ENCODE data around the gene ACVR1B.

Gene ACVR1B

DNA sequence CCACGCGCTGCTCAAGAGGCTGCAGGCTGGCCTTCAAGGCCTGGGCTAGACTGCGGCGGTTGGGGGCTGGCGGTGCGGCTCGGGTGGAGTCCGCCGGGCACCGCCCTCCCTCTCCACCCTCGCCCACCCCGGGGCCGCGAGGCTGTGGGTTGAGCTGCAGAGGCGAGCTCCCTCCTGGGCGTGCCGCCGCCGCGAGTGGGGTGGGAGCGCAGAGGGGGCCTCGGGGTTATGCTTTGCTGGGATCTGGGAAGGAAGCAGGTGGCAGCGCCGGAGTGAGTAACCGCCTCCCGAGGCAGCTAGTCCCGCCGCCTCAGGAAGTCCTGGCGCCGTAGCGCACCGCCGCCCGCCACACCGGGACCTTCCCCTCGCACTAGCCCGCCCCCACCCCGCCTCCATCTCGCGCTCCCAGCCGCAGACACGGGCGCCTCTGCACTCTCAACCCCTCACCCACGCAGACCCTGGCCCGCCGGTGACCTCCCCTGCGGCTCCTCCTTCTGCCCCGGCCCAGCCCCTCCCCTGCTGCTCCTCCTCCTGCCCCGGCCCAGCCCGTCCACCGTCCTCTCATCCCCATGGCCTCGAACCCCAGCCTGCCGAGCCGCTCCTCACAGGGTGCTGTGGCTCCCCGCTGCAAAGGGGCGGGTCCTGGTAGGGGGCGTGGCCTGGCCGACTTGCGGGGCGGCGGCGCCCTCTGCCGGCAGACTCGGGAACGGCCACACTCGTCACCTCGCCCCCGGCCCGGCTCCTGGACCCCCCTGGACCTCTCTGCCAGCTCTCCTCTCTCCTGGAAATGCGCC is 71.9 kb downstream of the ACVR1B start:
- DNase-seq (ENCODE audit: low spot score), result peak; percentile 92

- DNase-seq (ENCODE audit: low spot score), result no peak
These were observed 72.6 kb downstream of the ACVR1B start for GRCh38 chr12:52023976-52024688.

DNA sequence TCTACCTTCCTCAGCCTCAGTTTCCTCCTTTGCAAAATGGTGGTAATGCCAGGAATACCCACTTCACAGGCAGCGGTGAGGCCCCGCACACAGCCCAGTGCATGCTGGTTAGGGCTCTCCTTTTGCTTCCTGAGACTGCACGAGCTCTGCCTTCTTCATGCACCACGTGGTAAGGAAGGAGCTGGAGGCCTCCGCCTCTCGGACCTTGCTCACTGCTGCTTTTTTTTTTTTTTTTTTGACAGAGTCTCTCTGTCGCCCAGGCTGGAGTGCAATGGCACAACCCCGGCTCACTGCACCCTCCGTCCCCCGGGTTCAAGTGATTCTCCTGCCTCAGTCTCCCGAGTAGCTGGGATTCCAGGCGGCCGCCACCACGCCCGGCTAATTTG is 73.3 kb downstream of the ACVR1B start:
- DNase-seq (ENCODE audit: low spot score), result no peak

DNA sequence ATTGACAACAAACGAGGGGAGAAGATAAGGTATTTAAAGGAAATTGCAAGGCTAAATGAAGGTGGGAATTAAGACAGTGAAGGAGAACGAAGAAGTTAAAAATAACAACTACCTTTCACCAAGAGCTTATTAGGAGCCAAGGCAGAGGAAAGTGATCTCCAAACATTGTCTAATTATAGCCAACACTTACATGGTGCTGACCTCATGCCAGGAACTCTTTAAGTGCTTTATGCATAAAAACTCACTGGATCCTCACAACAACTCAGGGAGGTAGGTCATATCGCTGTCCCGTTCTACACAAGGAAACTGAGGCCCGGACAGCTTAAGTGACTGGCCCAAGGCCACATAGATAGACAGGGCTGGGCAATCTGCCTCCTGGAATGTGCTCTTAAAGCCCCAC is 74.8 kb downstream of the ACVR1B start:
- no peak for DNase-seq (ENCODE audit: low spot score)

- no peak for DNase-seq (ENCODE audit: low spot score)
These were observed 75.8 kb downstream of the ACVR1B start for GRCh38 chr12:52027085-52027843.

DNA sequence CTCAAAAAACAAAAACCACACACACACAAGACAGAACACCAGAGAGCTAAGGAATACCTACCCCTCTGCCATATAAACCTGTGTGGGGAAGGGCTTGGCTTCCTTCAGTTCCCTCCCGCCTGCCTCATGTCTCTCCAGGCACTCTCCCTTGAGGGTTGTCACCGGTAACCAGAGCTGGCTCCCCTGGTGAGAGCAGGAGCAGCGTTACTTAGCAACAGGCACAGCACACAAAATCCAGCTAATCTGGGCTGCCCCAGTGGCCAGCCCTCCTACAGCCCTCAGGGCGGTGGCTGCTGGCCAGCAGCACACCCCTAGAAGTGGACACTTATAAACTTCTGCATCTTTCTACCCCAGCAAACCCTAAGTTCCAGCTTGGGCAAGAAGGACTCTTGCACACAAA is 78.2 kb downstream of the ACVR1B start:
- peak; percentile 79 for DNase-seq (ENCODE audit: low spot score)

GRCh38 chr12:52032446-52032803 is 80.9 kb downstream of the ACVR1B start:
- peak; percentile 59 for DNase-seq (ENCODE audit: low spot score)

- peak; percentile 99 for DNase-seq (ENCODE audit: low spot score)
These were observed 81.4 kb downstream of the ACVR1B start for GRCh38 chr12:52032804-52033445.

DNA sequence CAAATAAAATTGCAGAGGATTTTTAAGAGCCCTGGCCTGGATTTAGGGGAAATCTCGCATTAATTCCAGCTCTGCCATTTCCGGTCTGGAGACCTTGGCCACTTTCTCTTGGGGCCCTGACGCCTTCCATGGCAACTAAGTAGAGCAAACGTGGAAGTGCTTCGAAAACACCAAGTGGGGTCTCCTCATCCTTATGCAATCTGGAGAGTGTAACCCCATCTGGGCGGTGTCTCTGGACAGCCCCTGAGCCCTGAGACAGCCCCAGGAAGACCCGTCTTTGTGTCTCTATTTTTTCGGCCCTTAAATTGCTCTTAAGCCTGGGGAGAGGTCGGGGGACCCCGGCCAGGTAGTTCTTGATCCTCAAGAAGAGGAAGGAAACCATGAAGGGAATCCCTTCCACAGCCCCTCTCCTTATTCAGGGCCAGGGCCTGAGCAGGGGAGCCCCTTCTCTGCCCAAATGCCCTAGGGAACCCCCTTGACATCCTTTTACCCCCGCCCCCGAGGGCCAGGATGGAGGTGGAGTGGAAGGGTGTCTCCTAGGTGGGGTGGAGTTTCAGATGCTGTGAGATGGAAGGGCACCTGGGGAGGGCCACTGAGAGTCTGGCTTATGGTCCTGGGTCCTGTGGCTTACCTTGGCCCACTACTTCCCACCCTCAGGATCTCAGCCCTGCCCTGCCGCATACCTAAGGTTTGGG is 82.1 kb downstream of the ACVR1B start:
- no peak for DNase-seq (ENCODE audit: low spot score)

GRCh38 chr12:52035190-52035589 is 83.7 kb downstream of the ACVR1B start:
- DNase-seq (ENCODE audit: low spot score), result no peak

- DNase-seq (ENCODE audit: low spot score), result no peak
These were observed 84.4 kb downstream of the ACVR1B start for GRCh38 chr12:52035926-52036325.

DNA sequence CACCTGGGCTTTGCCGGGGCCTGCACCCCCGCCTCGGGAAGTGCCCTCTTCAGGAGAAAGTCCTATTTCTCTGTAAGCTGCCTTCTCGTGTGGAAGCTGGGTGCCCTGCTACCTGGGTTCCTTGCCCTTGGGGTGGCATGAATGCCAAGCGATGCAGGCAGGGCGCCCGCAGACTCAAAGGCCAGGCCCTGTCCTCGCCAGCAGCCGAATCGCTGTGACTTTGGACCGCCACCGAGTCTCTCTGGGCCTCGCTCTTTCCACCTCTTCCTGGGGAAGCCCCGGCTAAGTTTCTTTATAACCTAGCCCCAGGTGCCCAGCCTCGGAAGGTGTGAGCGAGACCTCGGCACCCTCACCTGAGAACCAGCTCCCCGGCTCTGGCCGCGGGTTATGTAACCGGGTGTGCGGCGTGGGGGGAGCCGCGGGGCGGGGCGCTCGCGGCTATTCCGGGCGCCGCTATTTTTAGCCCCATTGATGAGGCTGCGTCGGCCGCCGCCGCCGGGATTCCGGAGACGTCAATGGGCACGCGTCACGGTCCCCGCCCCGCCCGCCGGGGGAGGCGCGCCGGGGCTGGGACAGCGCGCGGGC is 85.2 kb downstream of the ACVR1B start:
- DNase-seq (ENCODE audit: low spot score), result peak; percentile 90

- peak; percentile 69 for DNase-seq (ENCODE audit: low spot score)
These were observed 85.9 kb downstream of the ACVR1B start for GRCh38 chr12:52037248-52037861.

GRCh38 chr12:52038447-52038846 is 86.9 kb downstream of the ACVR1B start:
- DNase-seq (ENCODE audit: low spot score), result no peak

DNA sequence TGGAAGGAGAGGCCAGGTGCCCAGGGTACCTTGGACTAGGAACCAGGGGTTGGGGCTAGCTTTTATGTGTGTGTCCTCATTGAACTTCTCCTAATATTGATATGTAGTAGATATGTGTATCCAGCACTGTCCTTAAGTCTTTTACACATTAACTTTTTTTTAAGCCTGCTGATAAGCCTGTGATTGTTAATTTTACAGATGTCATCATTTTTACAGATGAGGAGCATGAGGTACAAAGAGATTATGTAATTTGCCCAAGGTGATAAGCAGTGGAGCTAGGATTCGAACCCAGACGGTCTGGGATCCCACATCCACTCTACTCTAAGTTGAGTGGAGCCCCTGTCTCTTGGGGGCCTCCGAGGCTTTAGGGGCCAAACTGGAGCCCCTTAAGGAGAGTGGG is 89.5 kb downstream of the ACVR1B start:
- DNase-seq (ENCODE audit: low spot score), result no peak

DNA sequence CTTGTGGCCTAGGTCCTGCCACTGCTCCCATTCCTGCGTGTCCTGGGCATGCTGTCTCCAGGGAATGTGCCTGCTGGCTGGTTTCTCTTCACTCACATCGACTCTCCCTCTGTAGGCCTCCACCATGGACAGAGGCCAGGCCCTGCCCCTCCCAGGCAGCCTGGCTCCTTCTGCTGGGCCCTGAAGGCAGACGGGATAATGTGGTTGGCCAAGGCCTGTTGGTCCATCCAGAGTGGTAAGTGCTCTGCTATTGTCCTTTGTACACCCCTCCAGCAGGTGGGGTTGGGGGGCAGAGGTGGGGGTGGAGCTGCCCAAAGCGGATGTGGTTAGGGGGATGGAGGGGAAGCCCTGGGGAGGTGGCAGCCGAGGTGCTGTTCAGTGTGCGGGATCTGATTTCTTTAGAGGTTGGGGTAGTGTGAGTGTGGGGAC is 90.2 kb downstream of the ACVR1B start:
- peak; percentile 58 for DNase-seq (ENCODE audit: low spot score)

DNA sequence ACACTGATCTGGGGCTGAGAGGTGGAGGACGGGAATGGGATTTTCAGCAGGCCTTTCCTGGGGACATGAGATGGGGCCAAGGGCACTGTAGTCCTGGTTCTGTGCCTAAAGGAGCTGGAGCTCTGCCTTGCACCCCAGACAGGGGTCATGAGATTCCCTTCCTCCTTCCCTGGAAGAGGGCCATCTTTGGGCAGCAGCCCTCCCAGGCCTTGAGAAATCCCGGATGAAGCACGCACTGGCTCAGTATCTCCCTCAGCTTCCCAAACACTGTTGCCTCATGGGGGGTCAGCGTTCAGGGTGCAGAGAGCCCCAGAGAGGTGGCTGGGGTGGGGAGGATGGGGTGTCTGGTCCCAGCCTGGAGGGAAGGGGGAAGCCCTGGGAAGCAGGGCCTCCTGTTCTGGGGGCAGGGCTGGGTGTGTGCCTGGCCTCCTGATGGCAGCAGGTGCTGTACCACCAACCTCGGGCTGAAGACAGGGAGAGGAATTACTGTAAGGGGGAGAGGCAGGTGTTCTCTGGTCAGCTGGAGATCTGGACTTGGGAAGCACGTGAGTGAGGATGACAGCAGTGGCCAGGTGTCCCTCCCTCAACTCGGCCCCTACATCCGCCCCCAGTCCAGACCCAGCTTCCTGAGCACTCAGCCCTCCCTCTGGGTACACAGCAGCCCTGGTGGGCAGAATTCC is 91.3 kb downstream of the ACVR1B start:
- DNase-seq (ENCODE audit: low spot score), result no peak

DNA sequence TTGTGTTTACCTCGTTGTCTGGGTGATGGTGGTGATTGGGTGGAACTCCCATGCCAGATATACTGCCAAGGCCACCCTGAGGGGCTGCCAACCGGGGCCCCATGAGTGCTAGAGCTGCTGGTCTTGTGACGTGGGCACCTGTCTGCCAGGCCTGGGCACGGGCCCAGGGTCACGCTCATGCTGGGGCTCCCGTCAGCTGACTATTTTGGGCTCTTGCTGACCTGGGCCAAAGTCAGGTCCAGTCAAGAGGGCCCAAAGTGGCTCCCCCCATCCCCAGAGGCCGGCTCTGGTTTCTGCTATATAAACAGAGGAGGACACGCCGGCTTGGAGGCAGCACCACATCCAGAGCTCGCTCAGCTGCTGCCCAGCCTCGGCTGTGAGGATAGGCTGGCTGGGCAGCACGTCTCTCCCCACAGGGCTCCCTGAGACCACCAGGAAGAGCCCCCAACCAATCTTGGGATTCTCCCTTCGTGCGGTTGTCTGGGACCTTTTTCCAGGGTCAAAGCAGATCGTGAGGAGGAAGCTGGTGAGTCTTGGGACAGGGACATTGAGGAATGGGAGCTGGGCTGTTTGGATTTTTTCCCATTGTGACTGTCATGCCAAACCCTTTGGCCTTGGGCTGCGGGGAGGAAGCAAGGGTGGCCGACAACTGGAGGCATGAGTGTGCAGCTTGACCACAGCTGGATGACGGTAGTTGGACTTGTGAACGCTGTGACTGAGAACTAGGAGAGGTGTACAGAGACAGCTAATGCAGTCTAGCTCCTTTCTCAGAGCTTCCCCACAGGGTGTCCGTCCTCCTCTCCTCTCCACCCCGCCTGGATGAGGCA is 92.1 kb downstream of the ACVR1B start:
- no peak for DNase-seq (ENCODE audit: low spot score)

GRCh38 chr12:52044292-52044983 is 92.9 kb downstream of the ACVR1B start:
- DNase-seq (ENCODE audit: low spot score), result peak; percentile 84

Data from hepatic stellate cell (primary cell).